ENCODE data around the gene SPTLC1. TPM values are rescaled to one million over a fixed set of nuclear protein-coding genes. Genes with fewer than 3 reads are reported as not detected.
"Not testable (repeated sequence)": the region's sequence is repeated elsewhere in the genome, so short reads cannot be mapped to it uniquely, and the experiment has no call there.

SPTLC1 gene
- total RNA-seq, 1 experiment from 2014 or later: 42.1 TPM

GRCh38 chr9:92026206-92027002 is 88.8 kb downstream of the SPTLC1 start:
- H3K4me3 ChIP-seq: no peak overlapping the region
- H3K9me3 ChIP-seq: no peaks in the 10 kb centered on the region
- DNase-seq: no peak
- no peaks in the 10 kb centered on the region for H3K27me3 ChIP-seq
- peaks cover 2% of the 10 kb centered on the region; the same call in 1 of the 2 replicates for H3K36me3 ChIP-seq

- H3K27me3 ChIP-seq, H3K36me3 ChIP-seq, H3K4me3 ChIP-seq, H3K9me3 ChIP-seq: not testable (repeated sequence)
- DNase-seq: peak; percentile 76
Measured at GRCh38 chr9:92021785-92022541, 93.2 kb downstream of the SPTLC1 start.

GRCh38 chr9:92019658-92020057 is 95.6 kb downstream of the SPTLC1 start:
- H3K9me3 ChIP-seq: no peaks in the 10 kb centered on the region
- DNase-seq: no peak
- no peaks in the 10 kb centered on the region for H3K36me3 ChIP-seq

GRCh38 chr9:92010705-92011536 is 104.3 kb downstream of the SPTLC1 start:
- no peak for DNase-seq
- Histone ChIP-seq H3K27me3 (no peaks in the 10 kb centered on the region), H3K4me3 (no peak overlapping the region), H3K36me3 (no peaks in the 10 kb centered on the region), H3K9me3 (no peaks in the 10 kb centered on the region; the same call in 1 of the 2 replicates)

More at GRCh38 chr9:92019658-92020057, 95.6 kb downstream of the SPTLC1 start:
- Histone ChIP-seq H3K4me3 (no peak overlapping the region), H3K27me3 (no peaks in the 10 kb centered on the region)

GRCh38 chr9:92010253-92010652 is 105.0 kb downstream of the SPTLC1 start:
- not testable (repeated sequence) for H3K27me3 ChIP-seq, H3K36me3 ChIP-seq, H3K4me3 ChIP-seq, DNase-seq, H3K9me3 ChIP-seq

- no peak for DNase-seq
- Histone ChIP-seq H3K9me3 (no peaks in the 10 kb centered on the region; the same call in 1 of the 2 replicates), H3K4me3 (no peak overlapping the region), H3K27me3 (no peaks in the 10 kb centered on the region), H3K36me3 (no peaks in the 10 kb centered on the region)
Measured at GRCh38 chr9:92008041-92008440, 107.2 kb downstream of the SPTLC1 start.

GRCh38 chr9:92004045-92004392 is 111.2 kb downstream of the SPTLC1 start:
- Histone ChIP-seq H3K9me3 (no peaks in the 10 kb centered on the region), H3K27me3 (no peaks in the 10 kb centered on the region), H3K4me3 (no peak overlapping the region), H3K36me3 (no peaks in the 10 kb centered on the region)
- no peak for DNase-seq

GRCh38 chr9:92003308-92004044 is 111.7 kb downstream of the SPTLC1 start:
- no peaks in the 10 kb centered on the region for H3K27me3 ChIP-seq
- no peaks in the 10 kb centered on the region for H3K9me3 ChIP-seq
- no peaks in the 10 kb centered on the region for H3K36me3 ChIP-seq
- no peak for DNase-seq
- H3K4me3 ChIP-seq: no peak overlapping the region

GRCh38 chr9:92001948-92002347 is 113.3 kb downstream of the SPTLC1 start:
- H3K4me3 ChIP-seq, H3K27me3 ChIP-seq: not testable (repeated sequence)

GRCh38 chr9:92001244-92001643 is 114.0 kb downstream of the SPTLC1 start:
- no peaks in the 10 kb centered on the region for H3K9me3 ChIP-seq
- peak; percentile 76 for DNase-seq
- no peaks in the 10 kb centered on the region for H3K36me3 ChIP-seq
- H3K4me3 ChIP-seq: no peak overlapping the region
- H3K27me3 ChIP-seq: no peaks in the 10 kb centered on the region; the same call in 1 of the 2 replicates

More at GRCh38 chr9:92001948-92002347, 113.3 kb downstream of the SPTLC1 start:
- DNase-seq, H3K9me3 ChIP-seq, H3K36me3 ChIP-seq: not testable (repeated sequence)

- Histone ChIP-seq H3K4me3 (no peak overlapping the region), H3K36me3 (no peaks in the 10 kb centered on the region), H3K9me3 (no peaks in the 10 kb centered on the region), H3K27me3 (peaks cover 8% of the 10 kb centered on the region; the same call in 1 of the 2 replicates)
- no peak for DNase-seq
Measured at GRCh38 chr9:91995000-91995655, 120.1 kb downstream of the SPTLC1 start.

- peaks cover 8% of the 10 kb centered on the region; the same call in 1 of the 2 replicates for H3K27me3 ChIP-seq
- no peak overlapping the region for H3K4me3 ChIP-seq
- no peaks in the 10 kb centered on the region for H3K36me3 ChIP-seq
- no peaks in the 10 kb centered on the region for H3K9me3 ChIP-seq
- DNase-seq: no peak
Measured at GRCh38 chr9:91994422-91994821, 120.8 kb downstream of the SPTLC1 start.

- DNase-seq: peak; percentile 7
- H3K36me3 ChIP-seq: no peaks in the 10 kb centered on the region
- H3K27me3 ChIP-seq: peaks cover 8% of the 10 kb centered on the region; the same call in 1 of the 2 replicates
- no peak overlapping the region for H3K4me3 ChIP-seq
- no peaks in the 10 kb centered on the region for H3K9me3 ChIP-seq
Measured at GRCh38 chr9:91992461-91993041, 122.7 kb downstream of the SPTLC1 start.

- Histone ChIP-seq H3K27me3 (peaks cover 8% of the 10 kb centered on the region; the same call in 1 of the 2 replicates), H3K36me3 (no peaks in the 10 kb centered on the region), H3K4me3 (no peak overlapping the region), H3K9me3 (no peaks in the 10 kb centered on the region)
- no peak for DNase-seq
Measured at GRCh38 chr9:91991721-91992341, 123.4 kb downstream of the SPTLC1 start.

- Histone ChIP-seq H3K4me3 (no peak overlapping the region), H3K36me3 (no peaks in the 10 kb centered on the region), H3K27me3 (no peaks in the 10 kb centered on the region), H3K9me3 (no peaks in the 10 kb centered on the region)
- DNase-seq: no peak
Measured at GRCh38 chr9:91986248-91986647, 129.0 kb downstream of the SPTLC1 start.

All from MG63 (cell line).